ENCODE measurements around the gene GPR42.

GRCh38 chr19:35352177-35352447, 18.8 kb upstream of the GPR42 start:
- TF ChIP-seq LEF1 (IDR thresholded peaks at IDR 0.05; ENCODE audit: borderline replicate concordance) = no peak
- TF ChIP-seq FOXA1 (IDR thresholded peaks at IDR 0.05) = no peak
- TF ChIP-seq, protein P1, sequence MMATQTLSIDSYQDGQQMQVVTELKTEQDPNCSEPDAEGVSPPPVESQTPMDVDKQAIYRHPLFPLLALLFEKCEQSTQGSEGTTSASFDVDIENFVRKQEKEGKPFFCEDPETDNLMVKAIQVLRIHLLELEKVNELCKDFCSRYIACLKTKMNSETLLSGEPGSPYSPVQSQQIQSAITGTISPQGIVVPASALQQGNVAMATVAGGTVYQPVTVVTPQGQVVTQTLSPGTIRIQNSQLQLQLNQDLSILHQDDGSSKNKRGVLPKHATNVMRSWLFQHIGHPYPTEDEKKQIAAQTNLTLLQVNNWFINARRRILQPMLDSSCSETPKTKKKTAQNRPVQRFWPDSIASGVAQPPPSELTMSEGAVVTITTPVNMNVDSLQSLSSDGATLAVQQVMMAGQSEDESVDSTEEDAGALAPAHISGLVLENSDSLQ (IDR thresholded peaks at IDR 0.05) = no peak
- TF ChIP-seq ZNF384 (IDR thresholded peaks at IDR 0.05) = no peak
- TF ChIP-seq CTBP1 (IDR thresholded peaks at IDR 0.05; ENCODE audit: borderline replicate concordance) = no peak
- TF ChIP-seq FOXM1 (IDR thresholded peaks at IDR 0.05; ENCODE audit: borderline replicate concordance) = no peak
- TF ChIP-seq SUZ12 (IDR thresholded peaks at IDR 0.05) = no peak
- no peak for TF ChIP-seq TARDBP (IDR thresholded peaks at IDR 0.05)
- no peak for TF ChIP-seq SP1 (IDR thresholded peaks at IDR 0.05)
- TF ChIP-seq ARNT (IDR thresholded peaks at IDR 0.05) = no peak
- TF ChIP-seq HDGF (IDR thresholded peaks at IDR 0.05; ENCODE audit: borderline replicate concordance) = no peak
- TF ChIP-seq FOXK2 (IDR thresholded peaks at IDR 0.05) = no peak
- no peak for TF ChIP-seq BHLHE40 (IDR thresholded peaks at IDR 0.05; ENCODE audit: borderline replicate concordance)
